ENCODE measurements around the gene ZNF202. TPM values are rescaled to one million over a fixed set of nuclear protein-coding genes. Genes with fewer than 3 reads are reported as not detected.

The ZNF202 gene
- total and polyA plus RNA-seq, 5 experiments from 2014 or later, result 5.3 to 30.4 (median 13.2) TPM

Other genes starting within 250 kb of the ZNF202 start
- gene SCN3B, start 87.0 kb downstream of the ZNF202 start, total RNA-seq, result not detected
- not detected for gene SCN3B, start 87.0 kb downstream of the ZNF202 start, polyA plus RNA-seq
- not detected for gene OR6X1, start 12.9 kb upstream of the ZNF202 start, total RNA-seq
- gene OR6X1, start 12.9 kb upstream of the ZNF202 start, polyA plus RNA-seq, result not detected
- gene OR6M1, start 64.7 kb upstream of the ZNF202 start, total RNA-seq, result not detected
- gene OR6M1, start 64.7 kb upstream of the ZNF202 start, polyA plus RNA-seq, result not detected
- not detected for gene TMEM225, start 144.0 kb upstream of the ZNF202 start, total RNA-seq
- gene TMEM225, start 144.0 kb upstream of the ZNF202 start, polyA plus RNA-seq, result not detected
- not detected for gene OR8D4, start 160.5 kb upstream of the ZNF202 start, total RNA-seq
- gene OR8D4, start 160.5 kb upstream of the ZNF202 start, polyA plus RNA-seq, result not detected
- not detected for gene OR4D5, start 198.0 kb upstream of the ZNF202 start, total RNA-seq
- gene OR4D5, start 198.0 kb upstream of the ZNF202 start, polyA plus RNA-seq, result not detected
- gene OR6T1, start 202.2 kb upstream of the ZNF202 start, total RNA-seq, result not detected
- not detected for gene OR6T1, start 202.2 kb upstream of the ZNF202 start, polyA plus RNA-seq
- gene OR10S1, start 236.1 kb upstream of the ZNF202 start, total RNA-seq, result not detected
- not detected for gene OR10S1, start 236.1 kb upstream of the ZNF202 start, polyA plus RNA-seq

Measured in naive thymus-derived CD8-positive, alpha-beta T cell (primary cell).